ENCODE measurements around the gene DYNLRB1. TPM values are rescaled to one million over a fixed set of nuclear protein-coding genes. Genes with fewer than 3 reads are reported as not detected.

Gene DYNLRB1
- total RNA-seq, 1 donor from 2014 or later, result 50.1 TPM

DNA sequence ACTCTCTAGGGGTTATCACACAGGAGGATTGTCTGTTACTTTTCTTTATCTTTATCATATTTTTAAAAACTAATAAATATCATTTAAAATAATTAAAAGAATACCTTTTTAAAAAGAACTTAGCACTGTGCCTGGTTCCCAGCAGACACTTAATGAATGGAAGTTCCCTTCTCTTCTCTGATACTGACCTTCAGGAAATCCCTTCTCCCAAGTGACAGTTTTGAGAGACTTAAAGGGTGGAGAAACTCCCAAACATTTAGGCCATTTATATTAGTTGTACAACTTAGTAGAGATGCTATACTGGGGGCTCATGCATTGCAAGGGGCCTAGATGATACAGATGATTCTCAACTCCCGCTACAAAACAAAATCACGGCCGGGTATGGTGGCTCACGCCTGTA is 60.8 kb downstream of the DYNLRB1 start:
- no peak for DNase-seq (ENCODE audit: low read depth, low spot score)

- no peak for DNase-seq (ENCODE audit: low read depth, low spot score)
Observed at GRCh38 chr20:34578025-34578424, 61.8 kb downstream of the DYNLRB1 start.

- no peak for DNase-seq (ENCODE audit: low read depth, low spot score)
Observed at GRCh38 chr20:34578521-34578920, 62.3 kb downstream of the DYNLRB1 start.

DNA sequence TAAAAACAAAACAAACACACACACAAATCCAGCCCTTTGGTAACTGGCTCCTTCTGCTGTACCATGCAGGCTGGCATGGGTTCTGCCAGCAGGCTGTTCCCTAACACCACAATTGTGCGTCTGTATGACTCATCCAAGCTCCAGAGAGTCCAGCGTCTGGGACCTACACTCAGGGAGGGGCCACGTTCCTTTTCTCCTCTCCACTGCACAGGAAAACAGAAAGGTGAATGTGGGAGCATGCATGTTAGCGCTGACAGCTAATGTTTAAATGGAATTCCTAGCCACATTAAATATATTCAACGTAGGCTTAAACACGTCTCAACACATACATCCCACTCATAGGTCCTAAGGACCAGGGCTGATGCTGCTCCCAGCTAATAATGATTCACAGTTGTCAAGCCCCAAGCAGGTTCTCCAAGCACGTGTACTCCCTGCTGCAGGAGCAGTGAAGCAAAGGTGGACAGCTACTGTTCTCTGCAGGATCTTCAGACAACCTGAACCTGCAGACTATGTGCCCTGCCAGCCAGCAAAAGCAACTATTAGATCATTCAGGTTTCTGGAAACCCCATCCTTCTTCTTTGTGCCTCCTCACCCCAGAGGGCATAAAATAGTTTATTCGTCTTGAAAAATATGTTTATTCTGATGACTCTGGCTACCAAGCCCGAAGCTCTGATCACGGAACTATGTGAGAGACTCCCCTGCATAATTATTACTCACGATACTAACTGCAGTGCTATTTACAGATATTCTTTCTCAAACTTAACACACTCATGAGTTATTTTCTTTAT is 63.2 kb downstream of the DYNLRB1 start:
- peak; percentile 41 for DNase-seq (ENCODE audit: low read depth, low spot score)

- DNase-seq (ENCODE audit: low read depth, low spot score), result no peak
Observed at GRCh38 chr20:34579979-34580940, 64.0 kb downstream of the DYNLRB1 start.

- peak; percentile 51 for DNase-seq (ENCODE audit: low read depth, low spot score)
Observed at GRCh38 chr20:34581341-34582184, 65.3 kb downstream of the DYNLRB1 start.

DNA sequence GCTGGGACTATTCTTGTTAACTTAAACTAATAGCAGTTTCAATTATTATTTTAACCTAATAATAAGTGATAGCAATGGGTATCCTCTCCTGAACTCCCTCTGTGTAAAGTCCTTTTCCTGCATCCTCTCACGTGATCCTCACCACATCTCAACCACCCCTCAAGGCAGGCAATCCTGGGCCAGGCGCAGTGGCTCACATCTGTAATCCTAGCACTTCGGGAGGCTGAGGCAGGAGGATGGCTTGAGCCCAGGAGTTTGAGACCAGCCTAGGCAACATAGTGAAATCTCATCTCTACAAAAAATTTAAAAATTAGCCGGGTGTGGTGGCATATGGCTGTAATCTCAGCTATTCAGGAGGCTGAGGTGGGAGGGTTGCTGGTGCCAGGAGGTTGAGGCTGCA is 66.0 kb downstream of the DYNLRB1 start:
- no peak for DNase-seq (ENCODE audit: low read depth, low spot score)

GRCh38 chr20:34582911-34583310 is 66.7 kb downstream of the DYNLRB1 start:
- no peak for DNase-seq (ENCODE audit: low read depth, low spot score)

DNA sequence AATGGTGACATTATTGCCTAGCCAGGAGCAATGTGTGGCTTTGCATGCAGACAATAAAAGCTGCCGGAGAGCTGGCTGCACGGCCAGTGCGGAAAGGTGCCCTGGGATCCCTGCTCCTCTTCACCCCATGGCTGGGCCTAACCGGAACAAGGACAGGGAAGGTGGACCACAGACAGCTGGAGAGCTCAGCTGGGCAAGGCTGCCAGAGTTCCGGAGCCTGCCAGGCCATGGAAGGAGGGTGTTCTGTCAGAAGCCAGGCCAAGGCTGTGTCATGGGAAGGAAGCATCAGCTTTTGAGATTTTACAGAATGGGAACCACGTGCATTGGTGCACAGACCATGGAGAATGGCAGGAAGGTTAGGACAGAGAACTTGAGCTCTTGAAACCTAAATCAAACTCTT is 67.3 kb downstream of the DYNLRB1 start:
- no peak for DNase-seq (ENCODE audit: low read depth, low spot score)

DNA sequence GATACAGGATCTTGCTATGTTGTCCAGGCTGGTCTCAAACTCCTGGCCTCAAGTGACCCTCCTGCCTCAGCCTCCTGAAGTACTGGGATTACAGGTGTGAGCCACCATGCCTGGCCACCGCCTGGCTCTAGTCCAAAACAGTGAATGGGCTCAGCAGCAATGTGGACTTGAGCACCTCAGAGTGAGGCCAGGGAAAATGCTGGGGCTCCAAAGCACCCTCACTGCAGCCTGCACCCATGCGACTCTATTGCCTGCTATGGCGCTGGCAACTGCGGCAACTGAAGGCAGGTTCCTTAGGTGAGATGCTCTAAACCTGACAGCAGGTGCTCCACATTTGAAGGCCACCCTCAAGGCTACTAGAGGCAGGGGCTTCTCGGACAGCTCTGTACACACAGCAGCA is 68.8 kb downstream of the DYNLRB1 start:
- no peak for DNase-seq (ENCODE audit: low read depth, low spot score)

GRCh38 chr20:34586488-34587163 is 70.4 kb downstream of the DYNLRB1 start:
- DNase-seq (ENCODE audit: low read depth, low spot score), result no peak

Other genes starting within 250 kb of the DYNLRB1 start
- 155 and 161 TPM in 2 replicates for gene AHCY, start 213.1 kb upstream of the DYNLRB1 start, total RNA-seq
- 62.2 and 74.8 TPM in 2 replicates for gene ITCH, start 153.1 kb upstream of the DYNLRB1 start, total RNA-seq
- 17.5 and 22.0 TPM in 2 replicates for gene MAP1LC3A, start 42.3 kb downstream of the DYNLRB1 start, total RNA-seq
- 6.3 and 9.6 TPM in 2 replicates for gene PIGU, start 160.7 kb downstream of the DYNLRB1 start, total RNA-seq
- 3.4 TPM in 2 replicates for gene TP53INP2, start 187.9 kb downstream of the DYNLRB1 start, total RNA-seq

Measured in pulmonary artery endothelial cell (primary cell).